HG02571 (cell line): ENCODE data around the gene PRSS33.

Source experiments
- ATAC-seq: cut with Tn5 transposase; IDR thresholded peaks from one replicate; pipeline ENCODE4 v1.9.1; 2021; ENCODE audit warnings: mild to moderate bottlenecking, moderate library complexity; ENCODE audit not compliant: unreplicated experiment

PRSS33 gene

DNA sequence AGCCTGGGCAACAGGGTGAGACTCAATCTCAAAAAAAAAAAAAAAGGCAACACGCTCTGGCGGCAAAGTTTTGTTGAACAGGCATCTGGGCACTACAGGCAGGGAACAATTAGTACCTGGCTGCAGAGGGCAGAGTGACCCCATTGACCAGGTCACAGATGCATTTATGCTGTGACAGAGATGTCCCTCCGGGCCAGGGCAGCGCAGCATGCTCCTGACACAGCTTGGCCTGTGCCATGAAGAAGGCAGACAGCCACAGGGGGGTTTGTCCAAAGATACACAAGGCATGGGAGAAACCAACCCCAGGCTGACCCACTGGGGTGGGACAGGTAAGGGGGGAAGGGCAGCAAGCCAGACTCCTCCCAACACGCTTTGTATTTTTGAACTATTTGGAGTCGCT is 42.6 kb downstream of the PRSS33 start:
- ATAC-seq, result no peak

DNA sequence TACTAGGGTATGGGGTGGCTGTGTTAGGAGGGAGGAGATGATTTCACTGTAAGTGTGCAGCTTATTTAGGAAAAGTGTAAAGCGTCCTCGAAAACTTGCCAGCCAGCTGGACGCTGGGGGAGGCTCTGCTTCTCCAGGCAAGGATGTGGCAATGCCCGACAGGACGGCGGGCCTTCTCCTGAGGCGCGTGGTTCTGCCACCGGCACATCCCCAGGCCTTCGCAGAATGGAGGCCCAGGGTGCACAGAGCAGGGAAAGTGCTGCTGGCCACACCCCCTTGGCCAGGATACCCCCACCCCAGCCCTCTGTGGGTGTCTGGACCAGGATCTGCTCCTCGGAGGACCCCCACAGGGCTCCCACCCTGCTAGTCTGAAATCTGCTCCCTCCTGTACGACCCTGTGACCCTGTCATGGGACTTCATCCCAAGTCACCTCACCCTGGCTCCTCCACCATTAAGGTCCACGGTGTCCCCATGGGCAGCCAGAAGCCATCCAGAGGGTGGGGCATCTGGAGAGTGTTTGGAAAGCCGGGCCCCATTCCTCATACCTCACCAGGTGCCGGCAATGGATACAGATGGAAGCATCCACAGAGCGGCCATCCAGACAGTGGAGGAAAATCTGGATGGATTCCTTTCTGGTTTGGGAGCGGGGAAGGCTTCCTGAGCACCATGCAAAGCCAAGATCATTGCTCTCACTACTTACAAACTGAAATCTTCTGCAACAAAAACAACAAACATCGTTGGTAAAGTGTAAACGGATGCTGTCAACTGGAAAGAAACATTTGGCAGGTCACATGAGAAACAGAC is 44.2 kb downstream of the PRSS33 start:
- no peak for ATAC-seq

DNA sequence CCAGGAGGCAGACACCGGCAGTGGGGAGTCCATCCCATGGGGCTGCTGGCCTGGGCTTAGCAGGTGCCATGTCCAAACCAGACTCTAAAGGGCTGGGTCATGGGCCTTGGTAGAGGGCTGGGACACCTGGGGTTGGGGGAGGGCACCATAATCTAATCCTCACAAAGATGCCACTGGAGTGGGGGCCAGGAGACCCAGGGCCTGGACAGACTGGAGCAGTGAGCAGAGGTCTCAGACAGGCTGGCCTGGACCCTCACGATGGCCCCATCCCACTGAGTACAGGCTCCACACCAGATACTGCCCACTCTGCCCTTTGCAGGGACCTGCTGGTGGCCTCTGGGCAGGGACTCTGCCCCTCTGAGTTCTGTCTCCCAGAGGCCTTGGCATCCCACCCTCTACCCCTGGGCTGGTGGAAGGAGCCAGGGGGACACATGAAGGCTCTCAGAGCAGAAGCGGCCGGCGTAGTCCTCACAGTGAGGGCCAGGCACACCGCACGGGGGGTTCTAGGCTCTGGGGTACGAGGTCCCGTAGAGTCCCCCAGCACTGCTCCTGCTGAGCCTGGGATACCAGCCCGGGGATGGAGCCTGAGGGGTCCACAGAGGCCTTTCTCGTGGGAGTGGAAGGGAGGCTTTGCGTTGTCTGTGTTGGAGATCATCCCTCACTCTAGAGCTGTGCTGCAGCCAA is 44.9 kb downstream of the PRSS33 start:
- ATAC-seq, result no peak

DNA sequence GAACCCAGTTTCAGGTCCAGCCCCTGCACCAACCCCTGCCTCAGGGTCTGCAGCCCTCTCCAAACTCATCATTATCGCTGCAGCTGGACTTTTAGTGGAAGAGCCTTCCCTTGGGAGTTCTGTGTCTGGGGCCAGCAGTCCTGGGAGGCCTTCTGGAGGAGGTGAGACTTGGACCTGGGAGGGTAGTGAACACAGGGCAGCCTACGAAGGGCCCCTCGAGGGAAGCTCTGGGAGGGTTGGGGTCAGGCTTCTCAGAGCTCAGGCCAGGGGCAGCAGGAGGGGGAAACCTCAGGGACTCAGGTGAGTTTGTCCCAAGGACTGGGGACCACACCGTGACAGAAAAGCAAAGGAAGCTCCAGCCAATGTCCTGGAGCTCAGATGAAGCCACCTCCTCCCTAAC is 46.2 kb downstream of the PRSS33 start:
- ATAC-seq, result no peak

DNA sequence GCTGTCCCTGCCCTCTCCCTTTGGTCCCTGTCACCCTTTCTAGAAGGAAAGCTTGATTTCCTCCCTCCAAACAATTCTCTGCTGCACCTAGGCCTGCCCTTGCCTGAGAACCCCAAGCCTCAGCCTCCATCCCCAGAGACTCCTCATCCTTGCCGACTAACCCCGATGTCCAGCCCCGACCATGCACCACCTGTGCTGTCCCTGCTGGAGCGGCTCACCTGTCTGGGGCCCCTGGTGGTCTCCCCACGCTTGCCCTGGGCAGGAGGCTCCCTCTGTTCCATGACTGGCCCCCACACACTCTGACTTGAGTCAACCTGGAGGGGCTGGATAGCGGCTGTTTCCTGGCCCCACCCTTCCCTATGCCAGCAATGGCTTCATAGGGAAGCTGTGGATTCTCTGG is 46.9 kb downstream of the PRSS33 start:
- ATAC-seq, result no peak

DNA sequence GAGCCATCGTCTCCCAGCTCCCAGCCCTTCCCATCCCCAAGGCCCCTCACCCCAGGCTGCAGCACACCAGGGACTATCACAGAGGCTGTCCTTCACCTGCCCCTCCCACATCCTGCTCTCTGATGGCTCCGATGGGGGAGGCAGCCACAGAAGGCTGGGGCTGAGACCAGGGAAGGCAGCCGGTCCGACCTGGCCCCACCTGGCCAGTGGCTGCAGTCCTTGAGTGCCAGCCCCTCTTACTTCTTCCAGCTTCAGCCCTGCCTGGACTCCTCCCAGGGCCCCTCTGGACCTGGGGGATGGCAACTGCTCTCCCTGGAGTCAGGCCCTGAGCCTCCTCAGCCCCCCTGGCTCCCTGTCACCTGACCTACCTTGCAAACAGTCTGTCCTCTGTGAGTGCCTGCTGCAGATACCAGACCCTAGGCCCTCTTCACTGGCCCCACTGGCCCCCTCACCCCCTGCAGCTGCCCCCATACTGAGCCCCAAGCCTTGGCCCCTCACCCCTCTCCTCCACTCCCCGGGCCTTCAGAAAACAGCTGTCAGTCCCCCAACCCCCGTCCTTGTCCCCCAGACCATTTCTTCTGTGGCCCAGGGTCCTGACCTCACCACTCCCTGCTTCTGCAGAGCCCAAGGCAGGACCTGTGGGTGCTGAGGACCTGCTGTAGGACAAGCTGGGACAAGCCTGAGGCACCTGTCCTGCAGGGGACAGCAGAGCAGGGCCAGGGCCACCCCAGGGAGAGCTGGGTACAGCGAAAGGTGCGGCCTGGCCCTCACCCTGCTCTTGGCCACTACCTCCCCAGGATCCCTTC is 47.5 kb downstream of the PRSS33 start:
- no peak for ATAC-seq

DNA sequence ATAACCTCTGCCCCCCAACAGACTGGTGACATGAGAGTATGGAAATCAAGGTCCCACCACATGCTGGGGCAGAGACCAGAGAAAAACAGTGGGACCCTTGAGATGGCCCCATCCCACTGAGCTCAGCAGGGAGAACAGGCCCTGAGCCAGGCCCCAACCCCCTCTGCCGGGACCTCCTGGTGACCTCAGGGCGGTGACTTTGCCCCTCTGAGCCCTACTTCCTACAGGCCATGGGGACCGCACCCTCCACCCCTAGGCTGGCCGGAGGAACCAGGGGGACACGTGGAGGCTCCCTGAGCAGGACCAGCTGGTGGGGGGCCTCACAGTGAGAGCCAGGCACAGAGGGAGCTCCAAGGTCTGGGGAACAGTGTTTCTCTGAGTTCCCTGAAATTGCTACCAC is 48.7 kb downstream of the PRSS33 start:
- ATAC-seq, result no peak

DNA sequence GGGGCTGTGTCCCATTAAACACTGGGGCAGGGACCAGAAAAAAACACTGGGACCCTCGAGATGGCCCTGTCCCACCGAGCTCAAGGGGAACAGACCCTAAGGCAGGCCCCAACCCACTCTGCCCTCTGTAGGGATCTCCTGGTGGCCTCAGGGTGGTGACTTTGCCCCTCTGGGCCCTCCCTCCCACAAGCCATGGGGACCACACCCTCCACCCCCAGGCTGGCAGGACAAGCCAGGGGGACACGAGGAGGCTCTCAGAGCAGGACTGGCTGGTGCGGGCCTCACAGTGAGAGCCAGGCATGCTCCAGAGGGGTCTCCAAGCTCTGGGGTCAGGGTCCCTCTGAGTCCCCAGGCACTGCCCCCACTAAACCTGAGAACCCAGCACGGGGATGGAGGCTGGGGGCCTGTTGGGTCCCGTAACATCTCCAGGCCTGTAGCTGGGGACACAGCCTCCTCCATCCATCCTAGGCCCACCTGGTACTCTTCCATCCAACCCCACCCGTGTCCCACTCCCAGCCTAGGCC is 49.4 kb downstream of the PRSS33 start:
- no peak for ATAC-seq

DNA sequence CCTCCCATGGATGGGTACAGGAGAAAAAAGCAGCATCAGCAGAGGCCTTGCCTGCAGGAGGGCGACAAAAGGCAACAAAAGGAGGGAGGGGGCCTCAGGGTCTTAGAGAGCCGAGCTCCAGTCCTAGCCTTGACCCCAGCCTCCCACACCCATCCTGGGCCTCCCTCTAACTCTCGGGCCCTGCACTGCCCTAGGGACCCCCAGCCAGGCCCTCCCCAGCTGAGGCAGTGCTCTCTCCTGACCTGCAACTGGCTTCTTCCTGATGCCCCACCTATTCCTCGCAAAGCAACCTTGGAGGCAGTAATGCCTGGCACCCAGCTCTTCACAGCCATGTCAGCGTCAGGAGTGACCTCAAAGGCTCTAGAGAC is 50.1 kb downstream of the PRSS33 start:
- ATAC-seq, result no peak

DNA sequence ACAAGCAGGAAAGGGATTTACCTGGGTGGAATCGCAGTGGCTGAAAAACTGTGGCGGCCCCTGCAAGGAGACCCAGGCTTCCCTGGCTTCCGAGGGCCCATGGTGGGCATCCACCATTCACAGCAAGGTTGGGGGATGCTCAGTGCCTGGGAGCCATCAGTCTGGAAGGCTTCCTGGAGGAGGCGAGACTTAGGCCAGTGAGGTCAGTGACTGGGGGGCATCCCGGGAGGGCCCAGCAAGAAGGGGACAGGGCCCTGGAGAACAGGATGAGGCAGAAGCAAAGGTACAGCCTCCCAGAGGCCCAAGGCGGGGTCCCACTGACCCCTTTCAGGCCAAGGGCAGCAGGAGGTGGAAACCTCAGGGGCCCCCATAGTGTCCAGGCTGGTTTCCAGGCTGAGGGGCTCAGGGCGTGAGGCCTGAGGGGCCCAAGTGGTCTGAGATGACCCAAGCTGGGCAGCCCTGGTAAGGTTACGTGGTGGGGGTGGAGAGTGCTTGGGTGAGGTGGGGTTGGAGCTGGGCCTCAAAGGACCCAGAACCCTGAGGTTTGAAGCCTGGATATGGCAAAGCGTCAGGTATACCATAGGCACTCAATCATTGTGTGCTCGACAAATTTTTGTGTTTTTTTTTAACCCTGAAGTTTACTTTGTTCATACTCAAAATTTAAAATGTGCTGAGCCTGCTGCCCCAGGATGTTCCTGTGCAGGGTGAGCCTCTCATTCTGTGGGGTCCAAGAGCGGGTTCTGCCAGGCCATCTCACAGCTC is 50.7 kb downstream of the PRSS33 start:
- ATAC-seq, result no peak

DNA sequence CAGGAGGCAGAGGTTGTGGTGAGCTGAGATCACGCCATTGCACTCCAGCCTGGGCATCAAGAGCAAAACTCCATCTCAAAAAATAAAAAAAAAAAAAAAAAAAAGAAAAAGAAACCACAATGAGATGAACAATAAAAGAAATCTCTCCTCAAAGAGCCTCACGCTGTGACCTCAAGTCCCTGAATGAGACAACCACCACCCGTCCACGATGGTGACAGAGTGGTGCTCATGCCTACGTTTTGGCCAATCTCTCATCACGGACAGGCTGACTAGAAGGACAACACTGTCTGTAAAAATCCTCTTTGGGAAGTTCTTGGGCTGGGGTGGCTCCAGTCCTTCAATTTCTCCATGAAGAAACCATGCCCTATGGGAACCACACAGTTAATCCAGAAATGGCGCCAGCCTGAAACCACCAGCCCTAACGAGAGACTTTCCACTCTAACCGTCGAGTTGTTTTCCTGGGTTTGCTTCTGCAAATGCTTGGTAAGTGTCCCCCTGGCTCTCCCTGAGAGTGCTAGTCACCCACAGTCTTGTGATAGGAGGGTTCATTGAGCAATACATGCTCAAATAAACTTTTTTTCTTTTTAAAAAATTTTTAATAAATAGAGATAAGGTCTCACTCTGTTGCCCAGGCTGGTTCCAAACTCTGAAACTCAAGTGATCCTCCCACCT is 52.4 kb downstream of the PRSS33 start:
- no peak for ATAC-seq
